ENCODE measurements around the gene PPM1B.
"Not testable (repeated sequence)": the region's sequence is repeated elsewhere in the genome, so short reads cannot be mapped to it uniquely, and the experiment has no call there.

The PPM1B gene

GRCh38 chr2:44163777-44164176 lies 4.9 kb upstream of the PPM1B start:
- no peak for DNase-seq

- DNase-seq: no peak
These were observed 4.1 kb upstream of the PPM1B start for GRCh38 chr2:44164617-44165016.

DNA sequence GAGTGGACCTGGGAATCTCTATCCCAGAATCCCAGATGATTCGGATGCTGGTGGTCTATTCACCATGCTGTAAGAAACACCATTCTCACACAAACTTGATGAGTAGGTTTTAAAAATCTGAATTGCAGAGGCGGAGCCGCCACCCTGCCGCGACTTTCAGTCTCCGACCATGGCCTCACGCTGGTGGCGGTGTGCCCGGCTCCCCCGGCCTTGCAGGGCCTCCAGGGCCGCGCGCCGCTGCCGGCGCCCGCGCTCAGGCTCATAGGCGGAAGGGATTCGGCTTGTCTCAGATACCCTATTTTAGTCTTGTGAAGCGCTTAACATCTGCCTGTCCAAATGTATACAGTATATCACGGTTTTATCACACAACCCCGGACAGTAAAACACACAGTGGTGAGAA lies 2.6 kb upstream of the PPM1B start:
- no peak for DNase-seq

DNA sequence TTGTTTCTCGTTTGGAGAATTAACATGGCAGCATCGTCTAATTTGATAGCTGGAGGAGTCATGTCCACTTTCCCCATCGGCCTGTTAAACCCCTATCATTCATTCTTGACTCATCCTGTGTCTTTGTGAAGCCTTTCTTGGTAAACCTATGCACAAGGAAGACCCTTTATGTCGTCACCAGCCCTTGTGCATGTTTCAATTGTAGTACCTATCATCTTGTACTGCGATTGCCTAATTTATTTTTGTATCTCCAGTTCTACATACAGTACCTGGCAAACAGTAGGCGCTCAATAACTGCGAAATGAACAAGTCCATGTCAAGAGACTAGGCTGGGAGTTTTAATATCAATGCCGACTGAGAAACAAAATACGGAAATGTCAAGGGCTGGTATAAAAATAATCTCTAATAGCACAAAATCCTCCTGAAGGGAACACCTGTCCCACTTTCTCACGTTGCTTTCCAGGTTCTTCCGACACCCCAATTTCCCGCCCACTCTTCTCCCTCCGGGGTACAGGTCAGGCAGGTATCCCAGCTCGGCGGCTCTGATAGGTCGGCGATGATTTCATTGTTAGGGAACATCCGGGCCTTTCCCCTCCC lies 1.3 kb upstream of the PPM1B start:
- no peak for DNase-seq

- peak; percentile 100 for DNase-seq
These were observed 581 bp upstream of the PPM1B start for GRCh38 chr2:44167908-44168680.

DNA sequence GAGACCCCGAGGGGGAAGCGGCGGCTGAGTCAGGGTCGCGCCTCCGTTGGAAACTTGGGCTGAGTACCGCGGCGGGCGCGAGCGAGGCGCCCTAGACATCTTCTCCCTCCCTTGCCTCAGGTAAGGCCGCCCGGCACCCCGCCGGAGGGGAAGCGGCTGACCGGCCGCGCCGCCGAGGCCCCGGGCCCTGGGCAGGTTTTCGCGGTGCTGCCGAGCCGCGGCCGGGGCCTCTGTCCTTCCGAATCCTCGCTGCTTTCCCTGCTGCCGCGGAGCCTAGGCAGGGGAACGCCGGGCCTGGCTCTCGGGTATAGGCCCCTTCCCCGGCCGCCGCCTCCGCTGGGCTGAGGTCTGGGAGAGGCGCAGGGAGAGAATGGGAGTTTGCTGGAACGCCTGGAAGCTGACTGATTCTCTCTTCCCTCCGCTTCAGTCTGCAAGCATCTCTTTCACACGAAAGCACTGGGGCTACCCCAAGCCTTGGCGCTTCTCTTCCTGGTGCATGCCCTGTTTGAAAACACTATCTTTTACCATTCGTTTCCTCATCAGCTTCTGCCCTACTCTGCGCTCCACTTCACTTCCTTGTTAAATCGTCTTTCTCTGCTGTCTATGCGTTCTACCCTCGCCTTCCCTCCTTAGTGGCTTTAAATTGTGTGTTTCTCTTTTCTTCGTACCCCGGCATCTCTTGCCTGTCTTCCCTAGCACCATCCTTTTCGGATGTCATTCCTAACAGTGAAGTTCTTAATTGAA lies 652 bp downstream of the PPM1B start:
- peak; percentile 21 for DNase-seq

GRCh38 chr2:44170311-44170717 lies 1.6 kb downstream of the PPM1B start:
- peak; percentile 63 for DNase-seq

DNA sequence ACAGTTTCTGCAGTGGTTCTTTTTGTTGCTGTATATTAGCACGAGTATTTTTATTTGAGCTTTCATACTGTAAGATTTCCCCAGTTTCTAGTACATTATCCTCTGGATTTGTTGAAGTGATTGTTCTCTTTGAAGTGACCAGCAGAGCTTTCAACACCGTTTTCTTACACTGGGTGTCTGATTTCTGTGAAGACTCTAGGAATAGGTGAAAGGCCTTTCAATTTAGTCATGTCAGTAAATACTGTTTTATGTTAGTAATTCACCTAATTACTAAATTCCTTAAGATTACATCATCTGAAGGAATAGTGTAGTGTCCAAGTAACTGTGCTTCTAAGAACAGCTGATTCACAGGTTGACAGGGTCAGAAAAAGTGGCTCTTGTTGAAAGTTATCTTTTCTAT lies 2.3 kb downstream of the PPM1B start:
- peak; percentile 27 for DNase-seq

DNA sequence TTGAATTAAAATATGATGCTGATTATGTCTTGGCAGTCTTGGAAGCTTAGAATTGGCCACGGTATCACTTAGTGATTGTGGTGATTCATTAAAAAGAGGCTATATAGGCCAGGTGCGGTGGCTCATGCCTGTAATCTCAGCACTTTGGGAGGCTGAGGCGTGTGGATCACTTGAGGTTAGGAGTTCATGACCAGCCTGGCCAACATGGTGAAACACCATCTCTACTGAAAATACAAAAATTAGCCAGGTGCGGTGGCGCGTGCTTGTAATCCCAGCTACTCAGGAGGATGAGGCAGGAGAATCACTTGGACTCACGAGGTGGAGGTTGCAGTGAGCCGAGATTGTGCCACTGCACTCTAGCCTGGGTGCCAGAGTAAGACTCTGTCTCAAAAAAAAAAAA lies 2.8 kb downstream of the PPM1B start:
- not testable (repeated sequence) for DNase-seq

DNA sequence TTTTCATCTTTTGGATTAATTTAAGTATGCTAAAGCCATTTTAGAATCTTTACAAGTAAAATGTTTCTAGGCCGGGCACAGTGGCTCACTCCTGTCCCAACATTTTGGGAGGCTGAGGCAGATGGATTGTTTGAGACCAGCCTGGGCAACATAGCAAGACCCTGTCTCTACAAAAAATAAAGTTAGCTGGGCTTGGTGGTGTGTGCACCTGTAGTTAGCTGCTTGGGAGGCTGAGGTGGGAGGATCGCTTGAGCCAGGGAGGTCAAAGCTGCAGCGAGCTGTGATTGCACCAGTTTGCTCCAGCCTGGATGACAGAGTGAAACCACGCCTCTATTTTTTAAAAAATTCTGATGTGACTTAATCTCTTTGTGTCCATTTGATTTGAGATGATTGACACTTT lies 3.9 kb downstream of the PPM1B start:
- DNase-seq: no peak

DNA sequence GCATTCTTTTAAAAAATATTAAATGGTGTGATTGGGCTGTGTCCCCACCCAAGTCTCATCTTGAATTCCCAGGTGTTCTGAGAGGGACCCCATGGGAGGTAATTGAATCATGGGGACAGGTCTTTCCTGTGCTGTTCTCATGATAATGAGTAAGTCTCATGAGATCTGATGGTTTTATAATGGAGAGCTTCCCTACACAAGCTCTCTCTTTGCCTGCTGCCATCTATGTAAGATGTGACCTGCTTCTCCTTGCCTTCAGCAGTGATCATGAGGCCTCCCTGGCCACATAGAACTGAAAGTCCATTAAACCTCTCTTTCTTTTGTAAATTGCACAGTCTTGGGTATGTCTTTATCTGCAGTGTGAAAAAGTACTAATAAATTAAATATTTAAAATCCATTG lies 10.3 kb downstream of the PPM1B start:
- no peak for DNase-seq

DNA sequence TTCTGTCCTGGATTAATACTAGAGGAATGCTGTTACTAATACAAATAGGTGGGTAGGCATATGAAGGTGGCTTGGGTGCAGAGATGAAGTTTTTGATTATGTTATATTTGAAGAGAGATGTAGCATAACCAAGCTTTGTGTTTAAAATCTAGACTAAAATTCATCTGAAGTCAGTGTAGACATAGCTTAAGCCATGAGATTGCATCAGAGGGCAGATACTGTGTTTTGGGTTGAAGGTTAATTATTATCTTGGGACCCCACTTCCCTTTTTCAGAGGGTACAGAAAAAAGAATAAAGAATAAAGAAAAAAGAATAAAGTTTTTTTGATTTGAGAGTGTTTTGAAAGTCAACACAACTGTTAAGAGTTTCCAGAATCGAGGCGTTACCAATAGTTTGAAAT lies 13.0 kb downstream of the PPM1B start:
- no peak for DNase-seq

DNA sequence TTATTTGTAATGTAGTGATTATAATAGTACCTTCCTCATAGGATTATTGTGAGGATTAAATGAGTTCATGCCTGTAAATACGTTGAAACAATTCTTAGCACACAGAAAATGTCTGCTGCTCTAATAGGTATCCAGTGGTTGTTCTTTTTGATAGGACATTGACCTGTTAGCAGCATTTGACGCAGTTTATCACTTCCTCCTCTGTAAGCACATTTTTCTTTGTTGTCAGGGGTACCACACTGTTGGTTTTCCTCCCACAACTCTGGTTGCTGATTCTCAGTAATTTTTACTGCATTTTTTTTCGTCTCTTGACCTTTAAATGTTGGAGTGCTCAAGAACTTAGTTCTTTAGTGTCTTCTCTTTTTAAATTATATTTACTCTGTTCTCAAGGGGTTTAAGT lies 15.4 kb downstream of the PPM1B start:
- DNase-seq: no peak

DNA sequence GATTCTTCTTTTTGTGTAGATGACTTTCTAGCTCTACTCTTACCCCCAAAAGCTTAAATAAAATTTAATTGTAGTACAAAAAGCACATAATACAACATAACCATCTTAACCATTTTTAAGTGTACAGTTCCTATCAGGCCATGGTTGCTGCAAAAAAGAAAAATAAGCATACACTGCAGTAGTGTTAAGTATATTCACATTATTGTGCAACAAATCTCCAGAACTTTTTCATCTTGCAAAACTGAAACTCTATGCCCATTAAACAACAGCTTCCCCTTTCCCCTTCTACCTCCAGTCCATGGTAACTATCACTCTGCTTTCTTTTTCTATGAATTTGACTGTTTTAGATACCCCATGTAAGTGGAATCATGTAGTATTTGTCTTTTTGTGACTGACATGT lies 18.1 kb downstream of the PPM1B start:
- DNase-seq: no peak

DNA sequence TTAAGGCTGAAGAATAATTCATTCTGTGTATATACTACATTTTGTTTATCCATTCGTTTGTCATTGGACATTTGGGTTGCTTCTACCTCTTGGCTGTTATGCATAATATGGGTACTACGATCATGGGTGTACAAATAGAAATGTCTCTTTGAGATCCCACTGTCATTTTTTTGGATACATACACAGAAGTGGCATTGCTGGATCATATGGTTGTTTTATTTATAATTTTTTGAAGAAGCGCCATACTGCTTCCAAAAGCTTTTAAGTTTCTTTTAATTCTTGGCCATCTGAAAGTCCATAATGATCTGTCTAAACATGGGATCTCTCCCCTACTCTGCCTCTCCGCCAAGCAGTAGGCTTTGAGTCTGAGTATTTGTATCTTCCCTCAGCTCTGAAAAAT lies 18.6 kb downstream of the PPM1B start:
- DNase-seq: no peak

- DNase-seq: no peak
These were observed 20.0 kb downstream of the PPM1B start for GRCh38 chr2:44188696-44189095.

DNA sequence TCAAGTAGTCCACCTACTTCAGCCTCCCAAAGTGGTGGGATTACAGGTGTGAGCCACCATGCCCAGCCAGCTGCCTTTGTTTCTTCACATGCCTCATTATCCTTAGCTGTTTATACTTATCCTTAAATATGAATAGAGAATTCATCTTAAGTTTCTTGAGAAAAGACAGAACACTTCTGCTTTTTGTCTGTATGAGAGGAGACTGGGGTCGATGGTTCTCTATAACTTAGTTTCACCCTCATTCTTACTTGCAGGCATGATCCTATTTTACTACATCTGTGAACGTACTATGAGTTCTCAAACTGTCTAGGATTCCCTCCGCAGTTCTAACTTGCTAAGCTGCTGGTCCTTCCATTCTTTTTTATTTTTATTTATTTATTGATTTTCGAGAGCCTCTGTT lies 20.4 kb downstream of the PPM1B start:
- no peak for DNase-seq

DNA sequence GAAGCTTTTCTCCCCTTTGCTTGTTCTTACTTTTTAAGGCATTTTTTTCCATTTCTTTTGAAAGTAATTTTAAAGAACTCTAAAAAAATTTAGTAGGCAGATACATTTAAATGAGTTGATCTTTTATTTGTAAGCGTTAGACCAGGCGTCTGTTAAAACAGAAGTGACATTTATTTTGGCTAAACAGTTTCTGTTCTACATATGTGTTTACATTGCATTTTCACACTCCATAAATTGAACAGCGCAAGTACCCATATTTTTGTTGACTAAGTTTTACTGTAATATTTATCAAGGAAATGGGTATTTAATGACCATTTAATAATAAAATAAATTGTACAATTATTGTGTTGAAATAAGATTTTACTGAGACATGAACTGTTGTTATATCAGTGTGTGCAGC lies 21.9 kb downstream of the PPM1B start:
- DNase-seq: no peak

DNA sequence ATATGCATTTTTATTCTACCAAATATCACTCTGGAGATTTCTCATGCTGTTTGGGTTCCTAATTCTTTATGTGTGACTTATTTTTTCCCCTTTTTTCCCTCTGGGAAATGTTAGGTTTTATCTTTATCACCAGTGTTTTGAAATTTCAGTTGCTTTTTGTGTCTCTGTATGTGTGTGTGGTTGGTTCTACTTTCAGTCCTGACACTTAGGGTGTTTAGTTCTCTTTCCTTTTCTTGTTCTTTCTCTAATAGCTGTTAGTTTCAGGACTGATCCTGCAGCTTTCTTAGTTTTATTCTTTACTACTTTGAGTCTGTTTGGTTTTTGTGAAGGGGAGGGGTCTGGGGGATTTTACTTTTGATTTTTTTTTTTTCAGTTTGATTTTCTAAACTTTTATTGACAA lies 23.1 kb downstream of the PPM1B start:
- DNase-seq: no peak

- no peak for DNase-seq
These were observed 24.0 kb downstream of the PPM1B start for GRCh38 chr2:44192646-44193045.

DNA sequence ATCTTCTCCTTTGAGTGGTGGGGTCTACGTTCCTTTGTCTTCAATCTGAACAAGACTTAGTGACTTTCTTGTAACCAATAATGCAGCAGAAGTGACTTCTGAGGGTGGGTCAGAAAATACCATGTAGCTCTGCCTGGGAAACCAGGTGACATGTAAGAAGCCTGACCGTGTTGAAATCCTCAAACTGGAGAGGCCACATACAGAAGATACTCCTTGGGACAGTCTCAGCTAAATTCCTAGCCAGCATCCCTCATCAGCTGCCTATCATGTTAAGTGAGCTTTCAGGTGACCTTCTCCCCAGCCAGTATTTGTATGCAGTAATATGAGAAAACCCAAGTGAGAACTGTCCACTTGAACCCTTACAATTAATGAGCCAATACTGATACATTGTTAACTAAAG lies 27.0 kb downstream of the PPM1B start:
- no peak for DNase-seq

GRCh38 chr2:44197816-44198215 lies 29.1 kb downstream of the PPM1B start:
- no peak for DNase-seq

- DNase-seq: no peak
These were observed 31.3 kb downstream of the PPM1B start for GRCh38 chr2:44200011-44200410.

DNA sequence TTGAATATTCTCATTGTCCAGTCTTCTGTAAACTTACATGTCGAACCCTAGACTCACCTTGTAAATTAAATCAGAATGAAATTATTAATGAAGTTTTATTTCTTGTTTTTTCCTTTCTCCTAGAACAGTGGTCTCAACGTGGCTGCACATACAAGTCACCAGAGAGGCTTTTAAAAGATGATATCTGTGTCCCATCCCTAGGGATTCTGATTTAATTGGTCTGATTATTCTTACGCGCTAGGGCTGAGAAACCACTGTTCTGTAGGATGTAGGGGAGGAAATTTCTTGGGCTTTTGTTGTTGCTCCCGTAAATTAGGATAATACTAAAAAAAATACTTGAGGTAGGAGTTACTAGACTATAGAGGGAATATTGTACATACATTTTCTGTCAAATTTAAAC lies 32.1 kb downstream of the PPM1B start:
- no peak for DNase-seq
